Measurements from ENCODE around the gene CDK15.

DNA sequence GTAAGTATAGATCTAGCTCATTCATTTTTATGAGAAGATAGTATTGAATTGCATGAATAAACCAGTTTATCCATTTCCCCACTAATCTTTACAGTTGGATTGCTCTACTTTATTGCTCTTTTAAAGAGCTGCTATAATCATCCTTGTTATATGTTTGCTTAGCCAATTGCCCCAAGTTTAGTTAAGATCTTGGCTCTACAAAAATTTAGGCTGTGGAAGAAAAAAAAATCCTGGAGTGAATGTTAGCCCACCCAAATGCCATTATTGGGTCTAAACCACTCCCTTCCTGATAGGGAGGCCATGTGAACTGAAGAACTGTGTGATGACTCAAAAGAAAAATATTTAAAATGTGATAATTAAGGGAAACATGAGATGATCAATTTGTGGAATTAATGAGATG, 28.5 kb upstream of the CDK15 start:
- TF ChIP-seq, protein P1, sequence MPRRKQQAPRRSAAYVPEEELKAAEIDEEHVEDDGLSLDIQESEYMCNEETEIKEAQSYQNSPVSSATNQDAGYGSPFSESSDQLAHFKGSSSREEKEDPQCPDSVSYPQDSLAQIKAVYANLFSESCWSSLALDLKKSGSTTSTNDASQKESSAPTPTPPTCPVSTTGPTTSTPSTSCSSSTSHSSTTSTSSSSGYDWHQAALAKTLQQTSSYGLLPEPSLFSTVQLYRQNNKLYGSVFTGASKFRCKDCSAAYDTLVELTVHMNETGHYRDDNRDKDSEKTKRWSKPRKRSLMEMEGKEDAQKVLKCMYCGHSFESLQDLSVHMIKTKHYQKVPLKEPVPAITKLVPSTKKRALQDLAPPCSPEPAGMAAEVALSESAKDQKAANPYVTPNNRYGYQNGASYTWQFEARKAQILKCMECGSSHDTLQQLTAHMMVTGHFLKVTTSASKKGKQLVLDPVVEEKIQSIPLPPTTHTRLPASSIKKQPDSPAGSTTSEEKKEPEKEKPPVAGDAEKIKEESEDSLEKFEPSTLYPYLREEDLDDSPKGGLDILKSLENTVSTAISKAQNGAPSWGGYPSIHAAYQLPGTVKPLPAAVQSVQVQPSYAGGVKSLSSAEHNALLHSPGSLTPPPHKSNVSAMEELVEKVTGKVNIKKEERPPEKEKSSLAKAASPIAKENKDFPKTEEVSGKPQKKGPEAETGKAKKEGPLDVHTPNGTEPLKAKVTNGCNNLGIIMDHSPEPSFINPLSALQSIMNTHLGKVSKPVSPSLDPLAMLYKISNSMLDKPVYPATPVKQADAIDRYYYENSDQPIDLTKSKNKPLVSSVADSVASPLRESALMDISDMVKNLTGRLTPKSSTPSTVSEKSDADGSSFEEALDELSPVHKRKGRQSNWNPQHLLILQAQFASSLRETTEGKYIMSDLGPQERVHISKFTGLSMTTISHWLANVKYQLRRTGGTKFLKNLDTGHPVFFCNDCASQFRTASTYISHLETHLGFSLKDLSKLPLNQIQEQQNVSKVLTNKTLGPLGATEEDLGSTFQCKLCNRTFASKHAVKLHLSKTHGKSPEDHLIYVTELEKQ (tag by site-specific recombination; IDR thresholded peaks at IDR 0.05; ENCODE audit: borderline replicate concordance), result 0 out of 2 replicates have a peak, but pooled peaks have one; percentile 27
- no peak for TF ChIP-seq KLF8 (tag by site-specific recombination; IDR thresholded peaks at IDR 0.05)
- TF ChIP-seq, protein P2, sequence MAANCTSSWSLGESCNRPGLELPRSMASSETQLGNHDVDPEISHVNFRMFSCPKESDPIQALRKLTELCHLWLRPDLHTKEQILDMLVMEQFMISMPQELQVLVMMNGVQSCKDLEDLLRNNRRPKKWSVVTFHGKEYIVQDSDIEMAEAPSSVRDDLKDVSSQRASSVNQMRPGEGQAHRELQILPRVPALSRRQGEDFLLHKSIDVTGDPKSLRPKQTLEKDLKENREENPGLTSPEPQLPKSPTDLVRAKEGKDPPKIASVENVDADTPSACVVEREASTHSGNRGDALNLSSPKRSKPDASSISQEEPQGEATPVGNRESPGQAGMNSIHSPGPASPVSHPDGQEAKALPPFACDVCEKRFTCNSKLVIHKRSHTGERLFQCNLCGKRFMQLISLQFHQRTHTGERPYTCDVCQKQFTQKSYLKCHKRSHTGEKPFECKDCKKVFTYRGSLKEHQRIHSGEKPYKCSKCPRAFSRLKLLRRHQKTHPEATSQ (tag by site-specific recombination; IDR thresholded peaks at IDR 0.05), result no peak
- TF ChIP-seq ZNF214 (tag by site-specific recombination; IDR thresholded peaks at IDR 0.05; ENCODE audit: borderline replicate concordance), result no peak
- TF ChIP-seq SCRT2 (tag by site-specific recombination; IDR thresholded peaks at IDR 0.05), result no peak
- TF ChIP-seq ZNF16 (tag by site-specific recombination; IDR thresholded peaks at IDR 0.05; ENCODE audit: low read depth), result no peak

Data from HEK293 (cell line).